H1 (cell line): ENCODE results near the gene TMEM18. TPM values are rescaled to one million over a fixed set of nuclear protein-coding genes. Genes with fewer than 3 reads are reported as not detected.

Experiments used
- CBX5 ChIP-seq: fragments of 300-800, 300-1000 bp; sonication (generic); IDR thresholded peaks from 2 replicates; pipeline ENCODE4 v1.7.1; 2016; ENCODE audit warnings: antibody characterized with exemption, low read length, low read depth
- RFX5 ChIP-seq: IDR thresholded peaks from 2 replicates; pipeline ENCODE4 v1.6.1; 2011; ENCODE audit warnings: low read depth, low read length, improper control_type of control experiment, borderline replicate concordance
- SP2 ChIP-seq: IDR thresholded peaks from 2 replicates; pipeline ENCODE4 v1.6.1; 2012; ENCODE audit warnings: mild to moderate bottlenecking, low read length, inconsistent platforms
- SUZ12 ChIP-seq: fragments of 200-600 bp; sonication (generic); IDR thresholded peaks from 2 replicates; pipeline ENCODE4 v1.6.1; 2012; ENCODE audit warnings: mild to moderate bottlenecking, inconsistent platforms, low read length, moderate library complexity, mixed read lengths
- polyA plus RNA-seq, 7 experiments: library from polyadenylated mRNA; depleted of rRNA in 3 of 7; stranded (reverse) in 5 of 7; unstranded in 2 of 7; fragments of >200 nt in 5 of 7; fragments of 200-250 nt in 2 of 7; gene quantifications; 1 replicate in 5 of 7; 2 replicates in 1 of 7; 4 replicates in 1 of 7; pipeline versions ENCODE4 v1.2.1 to v1.2.3, GENCODE V29; 2011 to 2013; ENCODE audit warnings: missing spikeins in 2 of 7, mixed read lengths in 2 of 7
- total RNA-seq: library from RNA; stranded (reverse); fragmentation: NEBNext Ultra II Directional; extraction: Animal tissue kit (Norgen Biotek cat#: 25700); gene quantifications from 2 replicates; pipeline ENCODE4 v1.2.1, GENCODE V29; 2021

The TMEM18 gene
- total and polyA plus RNA-seq, 2 of the 8 experiments (the other 6 are each of a cell fraction or from before 2014, with no cell fraction given): 22.4 to 27.1 TPM

- TF ChIP-seq CBX5 (no peak), SUZ12 (no peak), RFX5 (no peak), SP2 (no peak)
Measured at GRCh38 chr2:673016-673415, 4.2 kb downstream of the TMEM18 start (continued).
